ENCODE data around the gene PCBD2. TPM values are rescaled to one million over a fixed set of nuclear protein-coding genes. Genes with fewer than 3 reads are reported as not detected.

The PCBD2 gene
- total and polyA plus RNA-seq, 2 donors (not counting 1 experiment from before 2014, with no cell fraction given): 6.1 to 15.7 TPM

DNA sequence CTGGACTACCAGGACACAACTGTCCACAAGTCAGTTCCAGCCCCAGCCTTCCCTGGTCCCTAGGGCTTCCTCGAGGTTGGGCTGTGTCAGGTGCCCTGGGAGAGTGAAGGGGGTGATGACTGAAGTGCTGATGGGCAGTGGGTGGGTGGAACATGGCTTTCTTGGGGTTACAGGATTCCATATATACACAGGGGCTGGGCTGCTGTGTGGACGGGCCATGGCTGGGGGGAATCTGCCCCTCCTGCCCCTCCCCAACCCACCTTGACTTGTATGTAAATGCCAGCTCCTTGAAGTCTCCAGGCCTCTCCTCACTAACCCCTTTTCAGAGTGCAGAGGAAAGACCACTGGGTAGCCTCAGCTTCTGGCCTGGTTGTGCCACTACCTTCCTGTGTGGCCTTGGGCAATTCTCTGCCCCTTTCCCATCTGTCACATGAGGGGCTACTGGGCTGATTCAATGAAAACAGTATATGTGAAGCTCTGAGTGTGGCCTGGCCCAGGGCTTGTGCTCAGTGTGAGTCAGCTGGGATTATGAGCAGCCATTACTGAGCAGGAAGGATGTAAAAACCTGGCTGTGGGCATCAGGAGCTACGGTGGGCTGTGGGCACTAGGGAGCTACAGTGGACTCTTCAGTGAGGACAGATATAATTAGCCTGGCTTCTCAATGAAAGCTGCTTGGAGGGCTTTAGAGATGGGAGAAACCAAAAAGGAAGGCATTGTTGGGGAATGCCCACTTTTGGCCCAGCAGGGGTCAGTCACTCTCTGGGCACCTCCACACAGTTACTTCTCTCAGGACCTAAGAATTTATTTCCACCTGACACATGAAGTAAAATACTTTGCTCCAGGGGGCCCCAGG is 105.8 kb downstream of the PCBD2 start:
- Histone ChIP-seq H4K20me1 (ENCODE audit: control insufficient read depth, insufficient read depth, low read length, poor library complexity, severe bottlenecking) (no peaks in the 10 kb centered on the region), H3K27me3 (replicated peaks in 1 of 4; ENCODE audit: control extremely low read depth in 1 of 4, control insufficient read depth in 3 of 4, insufficient read depth in 4 of 4, low read length in 3 of 4) (peaks cover 0 to 4% (median 0%) of the 10 kb centered on the region in 4 experiments), H3K79me2 (ENCODE audit: control insufficient read depth, insufficient read depth, low read length) (no peaks in the 10 kb centered on the region), H3K4me3 (ENCODE audit: control extremely low read depth in 1 of 5, extremely low read depth in 1 of 5, insufficient read depth in 1 of 5, low read depth in 2 of 5, low read length in 4 of 5) (no peak overlapping the region), H3K9me3 (ENCODE audit: control extremely low read depth in 1 of 3, control insufficient read depth in 2 of 3, insufficient read depth in 1 of 3, low read length in 2 of 3) (no peaks in the 10 kb centered on the region), H3K4me2 (replicated peaks; ENCODE audit: low read depth, low read length, poor library complexity, severe bottlenecking) (no peak overlapping the region), H3K4me1 (ENCODE audit: control insufficient read depth in 2 of 2, insufficient read depth in 2 of 2, low read length in 2 of 2) (no peaks in the 10 kb centered on the region), H3K36me3 (replicated peaks in 1 of 2; ENCODE audit: control extremely low read depth in 1 of 2, control insufficient read depth in 1 of 2, extremely low read depth in 1 of 2, insufficient read depth in 2 of 2, low read length in 1 of 2) (no peaks in the 10 kb centered on the region), H2AFZ (ENCODE audit: insufficient read depth, low read depth, low read length, poor library complexity, severe bottlenecking) (no peak overlapping the region), H3K9ac (ENCODE audit: low read length) (no peak overlapping the region), H3K27ac (ENCODE audit: low read length in 2 of 2) (no peak overlapping the region)
- peaks cover 6% of the 10 kb centered on the region for H3K27me3 Mint-ChIP-seq
- POLR2A ChIA-PET: no interaction called here
- TF ChIP-seq EZH2 (IDR thresholded peaks at IDR 0.05; ENCODE audit: borderline replicate concordance, insufficient read depth, low read depth, low read length, poor library complexity, severe bottlenecking): no peak
- TF ChIP-seq, protein P1, sequence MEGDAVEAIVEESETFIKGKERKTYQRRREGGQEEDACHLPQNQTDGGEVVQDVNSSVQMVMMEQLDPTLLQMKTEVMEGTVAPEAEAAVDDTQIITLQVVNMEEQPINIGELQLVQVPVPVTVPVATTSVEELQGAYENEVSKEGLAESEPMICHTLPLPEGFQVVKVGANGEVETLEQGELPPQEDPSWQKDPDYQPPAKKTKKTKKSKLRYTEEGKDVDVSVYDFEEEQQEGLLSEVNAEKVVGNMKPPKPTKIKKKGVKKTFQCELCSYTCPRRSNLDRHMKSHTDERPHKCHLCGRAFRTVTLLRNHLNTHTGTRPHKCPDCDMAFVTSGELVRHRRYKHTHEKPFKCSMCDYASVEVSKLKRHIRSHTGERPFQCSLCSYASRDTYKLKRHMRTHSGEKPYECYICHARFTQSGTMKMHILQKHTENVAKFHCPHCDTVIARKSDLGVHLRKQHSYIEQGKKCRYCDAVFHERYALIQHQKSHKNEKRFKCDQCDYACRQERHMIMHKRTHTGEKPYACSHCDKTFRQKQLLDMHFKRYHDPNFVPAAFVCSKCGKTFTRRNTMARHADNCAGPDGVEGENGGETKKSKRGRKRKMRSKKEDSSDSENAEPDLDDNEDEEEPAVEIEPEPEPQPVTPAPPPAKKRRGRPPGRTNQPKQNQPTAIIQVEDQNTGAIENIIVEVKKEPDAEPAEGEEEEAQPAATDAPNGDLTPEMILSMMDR (IDR thresholded peaks at IDR 0.05): no peak
- H3K4me1 Mint-ChIP-seq: no peaks in the 10 kb centered on the region
- DNase-seq (no peak), ATAC-seq (ENCODE audit: low read depth) (no peak)
- H3K4me3 Mint-ChIP-seq: no peak overlapping the region
- H3K27ac Mint-ChIP-seq: no peak overlapping the region
- intact Hi-C loops (cut with micrococcal nuclease): no loop called here
- H3K9me3 Mint-ChIP-seq (ENCODE audit: insufficient read depth): no peaks in the 10 kb centered on the region
- WGBS (ENCODE audit: insufficient coverage): 93% methylated on average over 2 of the region's 3 CpGs
- CTCF ChIA-PET: interaction anchor here (0.9 to 3.9 kb wide), 3 partner anchors 13 to 181 kb away, joined by 4 to 21 read pairs (median 6); no protein-coding TSS in a partner anchor

All from B cell (primary cell).